ENCODE measurements around the gene CTSZ.

CTSZ gene

DNA sequence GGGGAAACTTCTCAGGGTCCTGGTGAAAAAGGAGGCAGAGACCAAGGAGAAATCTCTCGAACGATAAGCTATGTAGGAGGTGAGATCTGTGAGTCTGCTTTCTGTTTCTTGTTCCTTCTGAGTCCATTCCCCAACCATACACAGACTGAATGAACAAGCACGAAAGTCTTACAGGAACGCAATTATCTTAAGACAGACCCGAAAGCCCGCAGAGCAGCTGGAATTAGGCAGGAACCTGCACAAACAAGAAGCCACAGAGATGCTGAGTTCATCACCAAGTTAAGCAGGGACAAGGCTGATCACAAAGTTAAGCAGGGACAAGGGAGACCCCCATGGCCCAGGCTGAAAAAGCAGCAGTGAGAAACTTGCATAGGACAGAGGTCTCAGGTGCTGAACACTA lies 47.4 kb downstream of the CTSZ start:
- TF ChIP-seq ZC3H10 (CRISPR knock-in tag; IDR thresholded peaks at IDR 0.05), result no peak
- no peak for TF ChIP-seq ZFP3 (CRISPR knock-in tag; IDR thresholded peaks at IDR 0.05)
- no peak for TF ChIP-seq CSDC2 (CRISPR knock-in tag; IDR thresholded peaks at IDR 0.05)
- no peak for TF ChIP-seq ZNF565 (CRISPR knock-in tag; conservative IDR thresholded peaks at IDR 0.05; ENCODE audit: low read depth)
- TF ChIP-seq, protein P1, sequence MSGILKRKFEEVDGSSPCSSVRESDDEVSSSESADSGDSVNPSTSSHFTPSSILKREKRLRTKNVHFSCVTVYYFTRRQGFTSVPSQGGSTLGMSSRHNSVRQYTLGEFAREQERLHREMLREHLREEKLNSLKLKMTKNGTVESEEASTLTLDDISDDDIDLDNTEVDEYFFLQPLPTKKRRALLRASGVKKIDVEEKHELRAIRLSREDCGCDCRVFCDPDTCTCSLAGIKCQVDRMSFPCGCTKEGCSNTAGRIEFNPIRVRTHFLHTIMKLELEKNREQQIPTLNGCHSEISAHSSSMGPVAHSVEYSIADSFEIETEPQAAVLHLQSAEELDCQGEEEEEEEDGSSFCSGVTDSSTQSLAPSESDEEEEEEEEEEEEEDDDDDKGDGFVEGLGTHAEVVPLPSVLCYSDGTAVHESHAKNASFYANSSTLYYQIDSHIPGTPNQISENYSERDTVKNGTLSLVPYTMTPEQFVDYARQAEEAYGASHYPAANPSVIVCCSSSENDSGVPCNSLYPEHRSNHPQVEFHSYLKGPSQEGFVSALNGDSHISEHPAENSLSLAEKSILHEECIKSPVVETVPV (CRISPR knock-in tag; IDR thresholded peaks at IDR 0.05), result no peak
- TF ChIP-seq TCF4 (CRISPR knock-in tag; IDR thresholded peaks at IDR 0.05; ENCODE audit: borderline replicate concordance), result no peak
- TF ChIP-seq, protein P2, sequence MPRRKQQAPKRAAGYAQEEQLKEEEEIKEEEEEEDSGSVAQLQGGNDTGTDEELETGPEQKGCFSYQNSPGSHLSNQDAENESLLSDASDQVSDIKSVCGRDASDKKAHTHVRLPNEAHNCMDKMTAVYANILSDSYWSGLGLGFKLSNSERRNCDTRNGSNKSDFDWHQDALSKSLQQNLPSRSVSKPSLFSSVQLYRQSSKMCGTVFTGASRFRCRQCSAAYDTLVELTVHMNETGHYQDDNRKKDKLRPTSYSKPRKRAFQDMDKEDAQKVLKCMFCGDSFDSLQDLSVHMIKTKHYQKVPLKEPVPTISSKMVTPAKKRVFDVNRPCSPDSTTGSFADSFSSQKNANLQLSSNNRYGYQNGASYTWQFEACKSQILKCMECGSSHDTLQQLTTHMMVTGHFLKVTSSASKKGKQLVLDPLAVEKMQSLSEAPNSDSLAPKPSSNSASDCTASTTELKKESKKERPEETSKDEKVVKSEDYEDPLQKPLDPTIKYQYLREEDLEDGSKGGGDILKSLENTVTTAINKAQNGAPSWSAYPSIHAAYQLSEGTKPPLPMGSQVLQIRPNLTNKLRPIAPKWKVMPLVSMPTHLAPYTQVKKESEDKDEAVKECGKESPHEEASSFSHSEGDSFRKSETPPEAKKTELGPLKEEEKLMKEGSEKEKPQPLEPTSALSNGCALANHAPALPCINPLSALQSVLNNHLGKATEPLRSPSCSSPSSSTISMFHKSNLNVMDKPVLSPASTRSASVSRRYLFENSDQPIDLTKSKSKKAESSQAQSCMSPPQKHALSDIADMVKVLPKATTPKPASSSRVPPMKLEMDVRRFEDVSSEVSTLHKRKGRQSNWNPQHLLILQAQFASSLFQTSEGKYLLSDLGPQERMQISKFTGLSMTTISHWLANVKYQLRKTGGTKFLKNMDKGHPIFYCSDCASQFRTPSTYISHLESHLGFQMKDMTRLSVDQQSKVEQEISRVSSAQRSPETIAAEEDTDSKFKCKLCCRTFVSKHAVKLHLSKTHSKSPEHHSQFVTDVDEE (CRISPR knock-in tag; IDR thresholded peaks at IDR 0.05), result no peak
- no peak for TF ChIP-seq ISL1 (CRISPR knock-in tag; IDR thresholded peaks at IDR 0.05)
- TF ChIP-seq GLIS3 (CRISPR knock-in tag; IDR thresholded peaks at IDR 0.05), result no peak
- TF ChIP-seq ZFP30 (CRISPR knock-in tag; IDR thresholded peaks at IDR 0.05), result no peak
- no peak for TF ChIP-seq OSR1 (CRISPR knock-in tag; IDR thresholded peaks at IDR 0.05)
- TF ChIP-seq TOX (CRISPR knock-in tag; IDR thresholded peaks at IDR 0.05; ENCODE audit: borderline replicate concordance), result no peak
- TF ChIP-seq PPARA (CRISPR knock-in tag; IDR thresholded peaks at IDR 0.05; ENCODE audit: borderline replicate concordance), result no peak
- no peak for TF ChIP-seq ZNF8 (CRISPR knock-in tag; IDR thresholded peaks at IDR 0.05)
- TF ChIP-seq, protein P3, sequence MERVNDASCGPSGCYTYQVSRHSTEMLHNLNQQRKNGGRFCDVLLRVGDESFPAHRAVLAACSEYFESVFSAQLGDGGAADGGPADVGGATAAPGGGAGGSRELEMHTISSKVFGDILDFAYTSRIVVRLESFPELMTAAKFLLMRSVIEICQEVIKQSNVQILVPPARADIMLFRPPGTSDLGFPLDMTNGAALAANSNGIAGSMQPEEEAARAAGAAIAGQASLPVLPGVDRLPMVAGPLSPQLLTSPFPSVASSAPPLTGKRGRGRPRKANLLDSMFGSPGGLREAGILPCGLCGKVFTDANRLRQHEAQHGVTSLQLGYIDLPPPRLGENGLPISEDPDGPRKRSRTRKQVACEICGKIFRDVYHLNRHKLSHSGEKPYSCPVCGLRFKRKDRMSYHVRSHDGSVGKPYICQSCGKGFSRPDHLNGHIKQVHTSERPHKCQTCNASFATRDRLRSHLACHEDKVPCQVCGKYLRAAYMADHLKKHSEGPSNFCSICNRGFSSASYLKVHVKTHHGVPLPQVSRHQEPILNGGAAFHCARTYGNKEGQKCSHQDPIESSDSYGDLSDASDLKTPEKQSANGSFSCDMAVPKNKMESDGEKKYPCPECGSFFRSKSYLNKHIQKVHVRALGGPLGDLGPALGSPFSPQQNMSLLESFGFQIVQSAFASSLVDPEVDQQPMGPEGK (CRISPR knock-in tag; IDR thresholded peaks at IDR 0.05; ENCODE audit: borderline replicate concordance), result no peak
- TF ChIP-seq, protein P4, sequence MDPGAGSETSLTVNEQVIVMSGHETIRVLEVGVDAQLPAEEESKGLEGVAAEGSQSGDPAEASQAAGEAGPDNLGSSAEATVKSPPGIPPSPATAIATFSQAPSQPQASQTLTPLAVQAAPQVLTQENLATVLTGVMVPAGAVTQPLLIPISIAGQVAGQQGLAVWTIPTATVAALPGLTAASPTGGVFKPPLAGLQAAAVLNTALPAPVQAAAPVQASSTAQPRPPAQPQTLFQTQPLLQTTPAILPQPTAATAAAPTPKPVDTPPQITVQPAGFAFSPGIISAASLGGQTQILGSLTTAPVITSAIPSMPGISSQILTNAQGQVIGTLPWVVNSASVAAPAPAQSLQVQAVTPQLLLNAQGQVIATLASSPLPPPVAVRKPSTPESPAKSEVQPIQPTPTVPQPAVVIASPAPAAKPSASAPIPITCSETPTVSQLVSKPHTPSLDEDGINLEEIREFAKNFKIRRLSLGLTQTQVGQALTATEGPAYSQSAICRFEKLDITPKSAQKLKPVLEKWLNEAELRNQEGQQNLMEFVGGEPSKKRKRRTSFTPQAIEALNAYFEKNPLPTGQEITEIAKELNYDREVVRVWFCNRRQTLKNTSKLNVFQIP (CRISPR knock-in tag; IDR thresholded peaks at IDR 0.05; ENCODE audit: borderline replicate concordance, low read depth), result no peak
- no peak for TF ChIP-seq BACH2 (CRISPR knock-in tag; IDR thresholded peaks at IDR 0.05; ENCODE audit: borderline replicate concordance)
- no peak for ATAC-seq

DNA sequence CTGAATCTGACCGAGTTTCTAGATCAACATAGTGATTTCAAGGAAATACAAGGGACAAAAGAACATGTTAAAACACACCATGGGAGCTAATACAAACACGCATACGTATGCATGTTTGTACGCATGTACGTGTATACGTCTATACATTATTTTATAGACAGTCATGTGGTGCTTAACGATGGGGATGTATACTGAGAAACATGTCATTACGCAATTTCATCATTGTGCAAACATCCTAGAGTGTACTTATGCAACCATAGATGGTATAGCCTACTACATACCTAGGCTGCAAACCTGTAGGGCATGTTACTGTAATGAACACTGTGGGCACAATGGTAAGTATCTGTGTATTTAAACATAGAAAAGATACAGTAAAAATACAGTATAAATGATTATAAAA lies 51.0 kb downstream of the CTSZ start:
- TF ChIP-seq BACH2 (CRISPR knock-in tag; IDR thresholded peaks at IDR 0.05; ENCODE audit: borderline replicate concordance), result no peak
- TF ChIP-seq, protein P4 (CRISPR knock-in tag; IDR thresholded peaks at IDR 0.05; ENCODE audit: borderline replicate concordance, low read depth), result no peak
- no peak for TF ChIP-seq ZNF70 (CRISPR knock-in tag; IDR thresholded peaks at IDR 0.05)
- no peak for TF ChIP-seq ZNF8 (CRISPR knock-in tag; IDR thresholded peaks at IDR 0.05)
- TF ChIP-seq GLIS3 (CRISPR knock-in tag; IDR thresholded peaks at IDR 0.05), result no peak
- TF ChIP-seq ZNF565 (CRISPR knock-in tag; conservative IDR thresholded peaks at IDR 0.05; ENCODE audit: low read depth), result no peak
- TF ChIP-seq, protein P3 (CRISPR knock-in tag; IDR thresholded peaks at IDR 0.05; ENCODE audit: borderline replicate concordance), result no peak
- no peak for TF ChIP-seq TCF4 (CRISPR knock-in tag; IDR thresholded peaks at IDR 0.05; ENCODE audit: borderline replicate concordance)
- no peak for ATAC-seq

Data from SK-N-SH treated with all-trans-retinoic acid at 6 μM for 48 hours (cell line).